GM21423 (cell line): ENCODE results near the gene TRPM5.

Experiments
- ATAC-seq: cut with Tn5 transposase; IDR thresholded peaks from one replicate; pipeline ENCODE4 v1.9.1; 2021; ENCODE audit warnings: mild to moderate bottlenecking, moderate library complexity; ENCODE audit not compliant: unreplicated experiment

Gene TRPM5

GRCh38 chr11:2409611-2410468 lies 34.5 kb downstream of the TRPM5 start:
- no peak for ATAC-seq

DNA sequence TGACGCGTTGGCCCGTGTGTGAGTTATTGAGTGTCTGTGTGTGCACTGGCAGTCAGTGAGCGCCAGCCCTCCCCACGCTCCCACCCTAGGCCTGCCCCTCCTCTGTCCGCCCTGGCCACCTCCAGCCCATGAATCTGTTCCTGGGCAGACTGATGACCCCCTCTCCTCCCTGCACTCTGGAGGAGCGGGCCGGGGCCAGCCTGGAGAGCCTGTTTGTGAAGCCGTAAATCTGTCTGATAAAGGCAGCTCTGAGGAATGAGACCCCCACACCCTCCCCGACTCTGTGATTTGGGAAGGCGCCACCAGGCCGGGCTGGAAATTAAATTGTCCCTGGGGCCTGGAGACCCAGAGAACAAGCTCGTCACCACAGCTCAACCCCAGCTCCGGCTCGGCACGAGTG lies 35.2 kb downstream of the TRPM5 start:
- no peak for ATAC-seq

DNA sequence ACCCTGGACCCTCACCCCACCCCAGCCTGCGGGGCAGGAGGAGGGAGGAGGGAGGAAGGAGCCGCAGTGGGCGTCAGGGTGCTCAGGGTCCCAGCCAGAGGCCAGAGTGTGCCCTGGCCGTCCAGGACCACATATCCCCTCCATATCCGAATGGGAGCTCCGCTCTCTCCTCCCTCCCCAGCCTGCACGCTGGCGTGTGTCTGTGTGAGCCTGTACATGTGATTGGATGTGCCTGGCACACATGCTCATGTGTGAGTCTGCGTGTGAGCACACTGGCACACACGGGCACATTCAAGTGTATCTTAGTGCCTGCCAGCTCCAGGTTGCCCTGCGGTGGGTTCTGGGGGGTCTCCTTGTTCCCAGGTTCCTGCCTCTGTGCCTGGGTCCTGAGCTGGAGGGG lies 35.6 kb downstream of the TRPM5 start:
- ATAC-seq: no peak

- no peak for ATAC-seq
Observed at GRCh38 chr11:2406878-2407410, 37.4 kb downstream of the TRPM5 start.

GRCh38 chr11:2406451-2406850 lies 37.9 kb downstream of the TRPM5 start:
- no peak for ATAC-seq

GRCh38 chr11:2404735-2405196 lies 39.5 kb downstream of the TRPM5 start:
- no peak for ATAC-seq

GRCh38 chr11:2402890-2403645 lies 41.2 kb downstream of the TRPM5 start:
- ATAC-seq: no peak

- no peak for ATAC-seq
Observed at GRCh38 chr11:2402106-2402505, 42.2 kb downstream of the TRPM5 start.

- ATAC-seq: no peak
Observed at GRCh38 chr11:2401436-2401984, 42.8 kb downstream of the TRPM5 start.

DNA sequence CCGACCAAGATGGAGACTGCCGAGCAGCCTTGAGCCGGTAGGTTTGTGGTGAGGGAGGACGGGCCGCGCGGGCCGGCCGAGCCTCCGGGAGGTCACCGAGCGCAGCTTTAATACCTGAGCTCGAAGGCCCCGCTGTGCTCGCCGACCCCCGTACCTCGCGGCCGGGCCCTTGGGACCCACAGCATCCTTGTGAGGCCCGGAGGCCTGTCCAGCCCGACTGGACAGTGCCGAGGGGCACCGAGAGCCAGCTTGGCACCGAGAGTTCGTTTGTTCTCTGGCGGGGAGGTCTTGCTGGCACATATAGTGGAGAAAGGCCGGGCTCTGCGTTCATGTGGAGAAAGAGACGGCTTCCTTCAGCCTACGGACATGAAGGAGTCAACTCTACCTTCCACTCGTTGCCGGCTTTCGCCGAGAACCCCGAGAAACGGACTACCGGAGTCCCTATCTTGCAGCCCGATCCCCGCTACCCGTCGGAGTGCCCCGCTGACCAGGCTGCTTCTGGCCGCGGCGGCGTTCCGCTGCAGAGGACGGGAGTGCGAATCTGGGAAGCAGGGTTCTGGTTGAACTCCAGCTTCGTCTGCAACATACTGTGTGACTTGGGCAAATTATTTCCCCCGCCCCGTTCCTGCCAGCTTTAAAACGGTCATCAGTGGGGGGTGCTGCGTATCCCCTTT lies 43.4 kb downstream of the TRPM5 start:
- no peak for ATAC-seq

DNA sequence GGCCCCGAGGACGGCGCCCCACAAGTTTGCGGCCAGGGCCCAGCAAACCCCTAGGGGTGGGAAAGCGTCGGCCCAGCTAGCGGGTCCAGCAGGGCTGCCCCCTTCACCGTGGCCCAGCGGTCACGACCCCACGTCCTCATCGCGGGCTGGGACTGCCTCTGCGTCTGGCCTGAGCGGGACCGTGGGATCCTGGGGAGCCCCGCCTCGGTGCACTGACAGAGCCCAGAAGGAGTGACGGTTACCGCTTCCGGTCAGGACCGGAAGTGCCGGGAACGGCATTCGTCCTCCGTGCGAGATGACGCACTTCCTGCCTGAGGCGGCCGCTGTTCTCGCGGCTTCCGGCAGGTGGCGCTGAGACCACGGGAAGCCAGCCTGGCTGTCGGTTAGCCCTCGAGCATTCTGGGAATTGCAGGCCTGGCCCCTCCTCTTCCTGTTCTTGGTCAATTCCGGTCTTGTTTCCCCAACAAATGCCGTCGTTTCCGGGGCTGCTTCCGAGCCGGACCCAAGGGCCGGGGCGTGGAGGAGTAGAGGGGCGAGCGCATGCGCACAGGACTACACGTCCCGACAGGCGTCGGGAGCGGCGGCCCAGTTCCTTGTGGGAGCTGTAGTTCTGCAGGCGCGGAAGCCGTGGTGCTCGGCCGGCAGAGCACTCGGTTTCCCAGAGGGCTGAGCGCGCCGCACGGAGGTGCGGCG lies 44.1 kb downstream of the TRPM5 start, which contains the start of gene TSSC4:
Gene TSSC4, plus strand, starts transcription at position 682 of the 693 bp plus-strand sequence. CDS start 1,884 bp downstream, outside the sequence.
- peak; percentile 75 for ATAC-seq

DNA sequence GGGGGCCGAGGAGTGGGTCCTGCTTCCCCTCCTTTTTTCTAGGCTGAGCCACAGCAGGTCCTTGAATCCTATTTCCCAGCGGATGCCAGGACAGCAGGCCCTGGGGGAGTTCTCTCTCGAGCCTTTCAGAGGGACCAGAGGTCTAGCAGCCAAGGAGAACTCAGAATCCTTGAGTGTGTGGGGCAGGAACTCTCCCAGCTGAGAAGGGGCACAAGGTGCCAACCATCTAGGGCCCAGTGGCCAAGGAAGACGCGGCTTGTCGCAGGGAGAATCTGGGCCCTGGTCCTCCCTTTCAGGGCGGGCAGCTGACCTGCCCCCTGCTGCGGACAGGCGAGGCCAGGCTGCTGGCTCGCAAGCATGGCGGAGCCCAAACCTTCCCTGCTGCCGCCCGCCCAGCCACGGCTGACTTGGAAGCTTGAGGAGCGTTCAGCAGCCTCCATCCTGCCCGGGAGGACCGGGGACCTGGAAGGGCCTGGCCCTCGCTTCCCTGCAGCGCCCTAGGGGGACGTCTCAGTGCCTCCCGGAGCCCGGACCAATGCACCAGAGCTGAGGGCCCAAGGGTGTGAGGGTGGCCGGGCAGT lies 44.7 kb downstream of the TRPM5 start:
- ATAC-seq: no peak

DNA sequence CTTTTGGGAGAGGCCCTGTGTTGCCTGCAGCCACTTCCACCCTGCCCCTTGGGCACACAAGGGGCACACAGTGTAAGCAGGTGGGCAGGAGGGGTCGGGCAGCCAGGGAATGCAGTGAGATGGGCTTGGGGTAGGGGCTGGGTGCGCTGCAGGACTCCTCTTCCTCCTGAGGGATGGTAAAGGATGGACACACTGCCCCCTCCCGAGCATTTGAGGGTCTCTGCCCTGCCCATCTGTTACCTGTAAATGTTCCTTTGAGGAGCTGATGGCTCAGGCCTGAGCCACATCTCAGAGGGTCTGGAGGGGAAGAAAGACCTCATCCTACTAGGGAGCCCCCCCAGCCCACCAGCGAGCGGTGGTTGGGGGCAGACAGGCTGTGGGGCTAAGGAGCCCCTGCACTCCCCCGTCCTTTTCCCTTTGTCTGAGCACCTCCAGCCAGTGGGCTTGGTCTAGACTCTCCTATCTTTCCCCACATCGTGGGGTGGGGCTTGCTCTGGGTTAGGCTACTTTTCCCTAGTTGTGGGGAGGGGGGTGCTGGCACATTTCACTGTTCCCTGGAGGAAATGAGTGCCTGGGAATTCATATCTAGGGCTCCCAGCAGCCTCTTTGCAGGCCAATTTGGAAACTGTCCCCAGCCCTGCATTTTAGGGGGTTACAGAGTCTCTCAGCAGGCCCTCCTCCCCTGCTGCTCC lies 45.5 kb downstream of the TRPM5 start:
- ATAC-seq: no peak

DNA sequence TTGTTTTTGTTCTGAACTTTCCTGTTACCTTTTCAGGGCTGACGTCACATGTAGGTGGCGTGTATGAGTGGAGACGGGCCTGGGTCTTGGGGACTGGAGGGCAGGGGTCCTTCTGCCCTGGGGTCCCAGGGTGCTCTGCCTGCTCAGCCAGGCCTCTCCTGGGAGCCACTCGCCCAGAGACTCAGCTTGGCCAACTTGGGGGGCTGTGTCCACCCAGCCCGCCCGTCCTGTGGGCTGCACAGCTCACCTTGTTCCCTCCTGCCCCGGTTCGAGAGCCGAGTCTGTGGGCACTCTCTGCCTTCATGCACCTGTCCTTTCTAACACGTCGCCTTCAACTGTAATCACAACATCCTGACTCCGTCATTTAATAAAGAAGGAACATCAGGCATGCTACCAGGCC lies 47.3 kb downstream of the TRPM5 start:
- no peak for ATAC-seq

DNA sequence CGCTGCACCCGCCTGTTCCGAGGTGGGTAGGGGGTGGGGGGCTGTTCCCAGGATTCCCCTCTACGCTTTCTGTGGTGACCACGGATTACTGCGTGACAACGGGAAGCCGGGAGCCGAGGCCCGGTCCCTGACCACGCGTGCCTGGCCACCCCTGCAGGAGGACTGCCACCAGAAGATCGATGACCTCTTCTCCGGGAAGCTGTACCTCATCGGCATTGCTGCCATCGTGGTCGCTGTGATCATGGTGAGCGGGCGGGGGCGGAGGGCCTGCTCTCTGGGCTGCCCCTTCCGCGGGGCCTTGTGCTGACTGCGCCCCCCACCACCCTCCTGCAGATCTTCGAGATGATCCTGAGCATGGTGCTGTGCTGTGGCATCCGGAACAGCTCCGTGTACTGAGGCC lies 47.8 kb downstream of the TRPM5 start:
- no peak for ATAC-seq

- no peak for ATAC-seq
Observed at GRCh38 chr11:2395856-2396255, 48.5 kb downstream of the TRPM5 start.

- no peak for ATAC-seq
Observed at GRCh38 chr11:2395211-2395730, 49.0 kb downstream of the TRPM5 start.

- no peak for ATAC-seq
Observed at GRCh38 chr11:2394818-2395105, 49.6 kb downstream of the TRPM5 start.
